Nephron progenitor cell (in vitro differentiated cells): ENCODE measurements around the gene CHST12.
A peak's percentile ranks its signal among the peaks of the same experiment; 100 is the strongest.
"Not testable (repeated sequence)": the region's sequence is repeated elsewhere in the genome, so short reads cannot be mapped to it uniquely, and the experiment has no call there.

Experiments
- DNase-seq: peaks from one replicate; pipeline ENCODE4 v3.0.0; 2021
- H3K27ac Mint-ChIP-seq: 2 replicates; pipeline ENCODE4 v1.8.0; 2021; ENCODE audit warnings: mild to moderate bottlenecking, moderate library complexity, mixed read lengths
- H3K27me3 Mint-ChIP-seq: 2 replicates; pipeline ENCODE4 v1.8.0; 2021; ENCODE audit warnings: mild to moderate bottlenecking, low read depth, mixed read lengths; ENCODE audit not compliant: poor library complexity
- H3K36me3 Mint-ChIP-seq: 2 replicates; pipeline ENCODE4 v1.8.0; 2021; ENCODE audit warnings: low read depth, mixed read lengths
- H3K4me1 Mint-ChIP-seq: 2 replicates; pipeline ENCODE4 v1.8.0; 2021; ENCODE audit warnings: mixed read lengths
- H3K4me3 Mint-ChIP-seq: 2 replicates; pipeline ENCODE4 v1.8.0; 2021; ENCODE audit warnings: mild to moderate bottlenecking, moderate library complexity, mixed read lengths
- H3K9me3 Mint-ChIP-seq: 2 replicates; pipeline ENCODE4 v1.8.0; 2021; ENCODE audit warnings: mild to moderate bottlenecking, moderate library complexity, mixed read lengths
- TF ChIP-seq, protein P1 (sequence below): fragments of 200-600 bp; sonication (generic); IDR thresholded peaks from 2 replicates; pipeline ENCODE4 v1.5.0; 2021; ENCODE audit warnings: antibody characterized with exemption

The CHST12 gene

DNA sequence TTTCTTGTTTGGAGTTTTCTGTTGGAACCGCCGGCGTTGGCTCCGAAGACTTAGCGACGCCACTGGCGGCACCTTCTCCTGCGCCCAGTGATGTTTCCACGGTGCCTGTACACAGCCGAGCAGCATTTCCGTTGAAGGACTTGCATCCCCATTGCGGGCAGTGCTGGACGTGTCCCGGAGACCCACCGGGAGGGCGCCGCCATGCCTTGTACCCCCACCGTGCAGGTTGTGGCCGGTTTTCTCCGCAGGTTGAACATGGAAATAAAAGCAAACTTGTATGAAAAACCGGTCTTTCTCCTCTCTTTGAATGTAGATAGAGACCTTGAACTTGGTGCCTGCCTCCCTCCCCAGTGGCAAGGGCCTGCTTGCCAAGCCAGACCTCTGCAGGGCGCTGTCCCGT is 22.9 kb upstream of the CHST12 start:
- TF ChIP-seq, protein P1, sequence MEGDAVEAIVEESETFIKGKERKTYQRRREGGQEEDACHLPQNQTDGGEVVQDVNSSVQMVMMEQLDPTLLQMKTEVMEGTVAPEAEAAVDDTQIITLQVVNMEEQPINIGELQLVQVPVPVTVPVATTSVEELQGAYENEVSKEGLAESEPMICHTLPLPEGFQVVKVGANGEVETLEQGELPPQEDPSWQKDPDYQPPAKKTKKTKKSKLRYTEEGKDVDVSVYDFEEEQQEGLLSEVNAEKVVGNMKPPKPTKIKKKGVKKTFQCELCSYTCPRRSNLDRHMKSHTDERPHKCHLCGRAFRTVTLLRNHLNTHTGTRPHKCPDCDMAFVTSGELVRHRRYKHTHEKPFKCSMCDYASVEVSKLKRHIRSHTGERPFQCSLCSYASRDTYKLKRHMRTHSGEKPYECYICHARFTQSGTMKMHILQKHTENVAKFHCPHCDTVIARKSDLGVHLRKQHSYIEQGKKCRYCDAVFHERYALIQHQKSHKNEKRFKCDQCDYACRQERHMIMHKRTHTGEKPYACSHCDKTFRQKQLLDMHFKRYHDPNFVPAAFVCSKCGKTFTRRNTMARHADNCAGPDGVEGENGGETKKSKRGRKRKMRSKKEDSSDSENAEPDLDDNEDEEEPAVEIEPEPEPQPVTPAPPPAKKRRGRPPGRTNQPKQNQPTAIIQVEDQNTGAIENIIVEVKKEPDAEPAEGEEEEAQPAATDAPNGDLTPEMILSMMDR: no peak
- peaks cover 45% of the 10 kb centered on the region for H3K36me3 Mint-ChIP-seq
- H3K27me3 Mint-ChIP-seq: no peaks in the 10 kb centered on the region
- H3K27ac Mint-ChIP-seq: peak overlapping the region; percentile 62
- H3K9me3 Mint-ChIP-seq: no peaks in the 10 kb centered on the region
- H3K4me1 Mint-ChIP-seq: no peaks in the 10 kb centered on the region
- no peak for DNase-seq
- H3K4me3 Mint-ChIP-seq: no peak overlapping the region

DNA sequence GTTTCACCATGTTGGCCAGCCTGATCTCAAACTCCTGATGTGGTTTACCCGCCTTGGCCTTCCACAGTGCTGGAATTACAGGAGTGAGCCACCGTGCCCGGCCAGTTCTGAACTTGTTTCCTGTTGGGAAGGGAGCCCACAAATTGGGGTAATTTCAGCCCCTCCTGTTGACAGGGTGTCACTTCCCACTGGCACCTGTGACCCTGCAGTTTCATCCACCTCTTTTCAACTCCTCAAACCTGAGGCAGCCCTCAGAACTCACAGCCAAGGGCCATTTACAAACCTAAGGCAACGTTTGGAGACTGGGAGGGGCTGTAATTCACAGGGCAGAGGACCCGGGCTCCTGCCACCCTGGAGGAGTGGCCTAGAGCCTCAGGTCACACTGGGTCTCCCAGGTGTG is 22.2 kb upstream of the CHST12 start:
- TF ChIP-seq, protein P1: no peak
- Mint-ChIP-seq H3K36me3 (peaks cover 40% of the 10 kb centered on the region), H3K27me3 (no peaks in the 10 kb centered on the region), H3K9me3 (no peaks in the 10 kb centered on the region), H3K4me3 (no peak overlapping the region), H3K4me1 (no peaks in the 10 kb centered on the region), H3K27ac (peak overlapping the region; percentile 62)
- DNase-seq: no peak

DNA sequence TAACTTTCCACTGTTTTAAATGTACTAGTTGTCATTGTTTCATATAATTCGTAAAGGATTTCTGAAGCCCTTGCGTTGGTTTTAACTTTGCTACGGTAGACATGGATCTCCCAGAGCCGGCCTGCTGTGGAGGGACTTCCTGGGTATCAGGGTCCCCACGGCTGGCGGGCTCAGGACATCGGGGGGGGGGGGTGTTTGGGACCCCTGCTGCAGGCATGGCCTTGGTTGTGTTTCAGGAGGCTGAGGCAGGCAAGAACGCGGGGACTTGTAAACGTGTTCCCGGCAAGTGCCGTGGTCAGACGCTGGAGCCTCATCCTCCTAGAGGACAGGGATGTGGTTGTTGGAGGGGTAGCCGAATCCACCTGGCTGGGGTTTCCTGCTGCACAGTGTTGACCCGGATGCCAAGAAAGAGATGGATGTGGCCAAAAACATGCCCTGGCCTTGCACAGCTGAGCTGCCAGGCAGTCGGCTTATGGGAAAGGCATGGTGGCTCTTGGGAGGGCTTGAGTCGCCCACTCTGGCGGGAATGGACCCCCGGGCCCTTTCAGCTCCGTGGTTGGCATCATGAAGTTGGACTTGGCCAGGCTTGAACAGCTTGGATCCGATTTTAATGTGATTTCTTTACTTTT is 21.4 kb upstream of the CHST12 start:
- Mint-ChIP-seq H3K4me3 (no peak overlapping the region), H3K36me3 (peaks cover 34% of the 10 kb centered on the region), H3K27me3 (no peaks in the 10 kb centered on the region), H3K27ac (no peak overlapping the region), H3K4me1 (no peaks in the 10 kb centered on the region), H3K9me3 (no peaks in the 10 kb centered on the region)
- DNase-seq: no peak
- TF ChIP-seq, protein P1: no peak

DNA sequence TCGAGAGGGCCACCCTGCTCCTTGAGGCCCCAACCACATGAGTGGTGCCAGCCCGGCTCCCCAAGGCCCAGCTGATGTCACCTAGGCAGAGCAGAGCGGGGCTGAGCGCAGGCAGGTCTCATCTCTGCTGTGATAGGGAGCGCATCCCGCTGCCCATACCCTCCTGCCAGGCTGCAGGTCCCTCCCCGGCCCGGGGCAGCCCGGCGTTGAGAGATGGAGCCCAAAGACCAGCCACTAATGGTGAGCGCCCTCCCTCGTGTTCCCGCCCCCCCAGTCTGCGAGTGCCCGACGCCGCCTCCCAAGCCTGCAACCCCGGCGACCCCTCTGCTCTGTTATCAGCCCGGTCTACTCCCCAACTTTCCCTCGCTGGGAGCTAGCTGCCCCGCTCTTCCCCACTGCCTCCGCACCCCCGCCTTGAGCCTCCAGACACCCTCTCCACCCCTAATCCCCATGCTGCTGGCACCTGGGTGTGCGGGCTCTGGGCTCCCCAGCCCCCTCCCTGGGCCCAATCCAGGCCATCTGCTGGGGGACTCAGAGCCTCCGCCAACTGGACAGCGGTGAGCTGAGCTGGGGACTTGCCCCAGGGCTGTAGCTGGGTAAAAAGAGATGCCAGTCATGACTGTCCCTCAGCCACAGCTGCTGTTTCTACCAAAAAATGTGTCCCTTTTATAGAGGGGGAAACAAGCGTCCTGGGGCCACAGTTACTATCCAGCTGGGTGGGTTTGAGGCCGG is 19.7 kb upstream of the CHST12 start:
- TF ChIP-seq, protein P1: no peak
- Mint-ChIP-seq H3K36me3 (peaks cover 22% of the 10 kb centered on the region), H3K27ac (no peak overlapping the region)

DNA sequence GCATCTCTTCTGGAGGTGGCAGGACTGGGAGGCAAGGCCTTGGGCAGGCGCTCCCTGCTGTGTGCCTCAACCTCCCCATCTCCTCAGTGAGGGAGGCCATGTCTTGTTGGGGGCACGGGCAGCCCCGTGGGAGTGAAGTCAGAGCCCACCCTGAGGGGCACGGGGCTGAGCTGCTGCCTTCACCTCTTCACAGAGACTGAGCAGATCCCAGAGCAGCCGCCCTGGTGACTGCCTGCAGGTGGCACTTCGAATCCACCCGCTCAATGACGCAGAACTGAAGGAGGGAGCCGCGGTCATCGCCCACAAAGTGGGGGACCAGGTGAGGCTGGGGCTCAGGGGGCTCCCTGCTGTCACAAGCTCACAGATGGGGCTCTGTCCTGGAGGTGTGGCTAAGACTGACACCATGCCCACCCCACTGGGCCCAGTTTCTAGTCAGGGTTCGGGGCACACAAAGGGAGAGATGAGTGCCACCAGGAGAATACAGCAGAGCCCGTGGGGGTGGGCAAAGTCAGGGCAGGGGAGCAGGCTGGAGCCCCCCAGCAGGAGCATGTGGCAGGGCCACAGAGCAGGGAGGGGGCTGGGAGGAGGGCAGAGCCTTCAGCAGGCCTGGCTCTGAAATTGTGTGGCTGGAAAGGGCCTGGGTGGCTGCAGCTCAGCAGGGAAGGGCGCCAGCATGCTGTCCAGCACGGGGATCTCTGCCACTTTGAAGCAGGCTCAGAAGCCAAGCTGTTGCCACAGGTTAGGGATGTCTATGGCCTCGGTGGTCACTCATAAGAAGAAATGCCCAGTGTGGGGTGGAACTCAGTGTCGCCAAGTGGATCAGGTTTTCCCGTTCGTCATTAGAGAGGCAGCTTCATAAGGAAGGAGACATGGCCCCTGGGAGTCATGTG is 18.8 kb upstream of the CHST12 start:
- no peaks in the 10 kb centered on the region for H3K9me3 Mint-ChIP-seq
- peaks cover 13% of the 10 kb centered on the region for H3K36me3 Mint-ChIP-seq
- peaks cover 5% of the 10 kb centered on the region for H3K4me1 Mint-ChIP-seq
- H3K4me3 Mint-ChIP-seq: no peak overlapping the region
- no peaks in the 10 kb centered on the region for H3K27me3 Mint-ChIP-seq
- TF ChIP-seq, protein P1: no peak
- H3K27ac Mint-ChIP-seq: peak overlapping the region; percentile 69
- no peak for DNase-seq

More for the DNA sequence above, 19.7 kb upstream of the CHST12 start:
- no peaks in the 10 kb centered on the region for H3K27me3 Mint-ChIP-seq
- DNase-seq: no peak
- H3K4me3 Mint-ChIP-seq: no peak overlapping the region
- H3K4me1 Mint-ChIP-seq: no peaks in the 10 kb centered on the region
- no peaks in the 10 kb centered on the region for H3K9me3 Mint-ChIP-seq

DNA sequence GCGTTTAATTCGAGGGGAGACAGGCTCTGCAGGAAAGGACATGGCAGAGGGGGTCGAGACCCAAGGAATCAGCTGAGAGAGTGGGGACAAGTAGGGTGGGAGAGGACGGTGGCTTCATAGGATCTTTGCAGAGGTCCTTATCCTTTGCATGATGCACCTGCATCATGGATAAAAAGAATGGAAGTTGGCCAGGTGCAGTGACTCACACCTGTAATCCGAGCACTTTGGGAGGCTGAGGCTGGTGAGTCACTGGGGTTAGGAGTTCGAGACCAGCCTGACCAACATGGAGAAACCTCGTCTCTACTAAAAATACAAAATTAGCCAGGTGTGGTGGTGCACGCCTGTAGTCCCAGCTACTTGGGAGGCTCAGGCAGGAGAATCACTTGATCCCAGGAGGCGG is 17.3 kb upstream of the CHST12 start:
- H3K4me1 Mint-ChIP-seq: peaks cover 17% of the 10 kb centered on the region
- H3K27ac Mint-ChIP-seq, DNase-seq, H3K4me3 Mint-ChIP-seq, H3K36me3 Mint-ChIP-seq, H3K27me3 Mint-ChIP-seq, H3K9me3 Mint-ChIP-seq: not testable (repeated sequence)
